Putamen (tissue), 1 donor: ENCODE measurements around the gene FUT8.

Source experiments
- DNase-seq: peaks from one replicate; pipeline ENCODE4 v3.0.0-alpha.2; 2016; ENCODE audit warnings: low spot score

The FUT8 gene

DNA sequence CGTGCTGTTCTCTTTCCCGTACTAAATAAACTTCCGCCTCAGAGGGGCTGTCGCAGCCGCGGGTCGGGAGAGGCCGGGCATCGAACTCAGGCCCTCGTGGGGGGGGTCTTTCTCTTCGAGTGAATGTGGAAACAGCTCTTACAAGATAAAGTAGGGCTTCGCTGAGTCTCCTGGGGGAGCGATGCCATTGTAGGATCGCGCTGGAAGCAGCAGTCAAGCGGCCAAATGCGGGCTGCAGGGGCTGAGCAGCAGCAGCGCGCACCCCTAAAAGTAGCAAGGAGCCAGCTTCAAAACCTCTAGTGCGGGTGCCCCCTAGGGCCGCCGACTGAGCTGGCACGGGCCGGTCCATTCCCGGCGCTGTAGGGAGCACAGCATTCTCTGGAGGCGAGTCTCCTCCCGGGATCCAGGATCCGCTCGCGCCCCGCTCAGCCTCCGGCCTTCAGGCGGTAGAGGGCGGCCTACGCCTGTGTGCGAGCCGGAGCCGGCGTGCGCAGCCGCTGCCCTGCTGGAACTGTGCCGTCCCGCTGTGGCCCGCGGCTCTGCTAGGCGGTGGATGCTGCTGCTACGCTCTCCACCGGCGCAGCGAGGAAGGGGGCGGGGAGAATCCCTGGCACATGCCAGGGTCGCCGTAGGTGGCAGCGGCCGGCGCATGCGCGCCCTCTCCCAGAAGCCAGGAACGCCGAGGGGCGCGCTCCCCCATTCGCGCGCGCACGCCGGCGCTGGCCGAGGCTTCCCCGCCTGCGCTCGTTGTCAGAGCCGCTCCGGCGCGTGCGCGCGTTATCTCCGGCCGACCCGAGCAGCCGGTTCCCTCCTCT, at the start of gene FUT8:
Gene FUT8, plus strand, starts transcription at position 699 of the 815 bp plus-strand sequence. CDS start 148,834 bp downstream, outside the sequence.
- DNase-seq, result peak; percentile 95

DNA sequence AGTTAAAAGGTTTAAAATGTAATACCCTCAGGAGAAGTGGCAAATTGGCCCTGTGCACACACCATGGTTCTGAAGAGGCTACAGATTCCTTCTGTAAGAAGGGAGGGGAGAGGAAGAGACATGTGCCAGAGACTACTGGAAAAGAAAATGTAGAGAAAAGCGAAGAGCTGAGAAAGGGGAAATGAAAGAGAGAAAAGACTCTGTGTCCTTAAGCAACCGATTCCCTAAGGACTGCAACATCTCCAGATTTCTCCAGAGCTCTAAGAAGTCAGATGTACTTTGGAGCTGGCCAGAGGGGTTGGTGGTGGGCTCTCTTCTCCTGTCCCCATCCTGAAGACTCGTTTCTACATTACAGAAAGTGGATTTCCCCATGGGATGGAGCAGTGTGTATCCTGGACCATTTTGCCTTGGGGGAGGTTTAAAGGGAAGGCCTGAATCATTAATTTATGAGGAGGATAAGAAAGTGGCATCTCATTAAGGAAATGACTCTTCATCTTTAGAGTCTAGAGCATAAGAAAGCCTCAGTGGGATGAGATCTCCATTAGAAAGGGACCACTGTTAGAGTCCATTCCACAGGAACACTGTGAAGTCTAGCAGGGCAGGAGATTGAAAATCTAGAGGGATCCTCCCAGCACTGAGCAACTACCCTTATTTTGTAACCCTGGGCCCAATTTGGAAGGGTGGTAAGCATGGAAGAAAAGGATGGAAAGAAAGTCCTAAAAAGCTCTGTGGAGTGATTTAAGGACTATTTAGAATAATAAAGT, 45.5 kb upstream of the FUT8 start:
- DNase-seq, result no peak

DNA sequence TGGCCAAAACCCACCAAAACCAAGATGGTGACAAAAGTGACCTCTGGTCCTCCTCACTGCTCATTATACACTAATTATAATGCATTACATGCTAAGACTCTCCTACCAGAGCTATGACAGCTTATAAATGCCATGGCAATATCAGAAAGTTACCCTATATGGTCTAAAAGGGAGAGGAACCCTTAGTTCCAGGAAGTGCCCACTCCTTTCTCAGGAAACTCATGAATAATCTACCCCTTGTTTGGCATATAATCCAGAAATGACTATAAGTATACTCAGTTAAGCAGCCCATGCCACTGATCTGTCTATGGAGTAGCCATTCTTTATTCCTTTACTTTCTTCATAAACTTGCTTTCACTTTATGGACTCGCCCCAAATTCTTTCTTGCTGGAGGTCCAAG, 43.0 kb upstream of the FUT8 start:
- no peak for DNase-seq

DNA sequence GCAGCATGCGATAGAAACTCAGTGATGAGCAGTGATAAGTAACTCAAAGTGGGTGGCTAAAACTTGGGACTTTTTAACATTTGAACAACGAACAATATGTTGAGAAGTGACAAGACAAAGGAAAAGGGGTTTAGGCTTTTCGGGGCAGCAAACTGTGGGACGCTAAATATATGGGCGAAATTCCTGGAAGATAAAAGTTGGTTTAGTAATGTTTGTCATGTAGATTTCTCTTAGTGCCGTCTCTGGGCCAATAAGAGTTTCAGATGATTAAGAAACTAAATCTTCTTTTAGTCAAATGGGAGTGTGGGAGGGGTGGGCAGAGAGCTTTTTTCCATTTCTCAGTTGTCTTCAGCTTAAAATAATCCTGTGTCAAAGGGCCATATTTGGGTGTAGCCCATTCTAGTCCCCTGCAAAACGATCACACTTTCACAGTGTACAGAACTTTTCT, 41.7 kb upstream of the FUT8 start:
- no peak for DNase-seq

DNA sequence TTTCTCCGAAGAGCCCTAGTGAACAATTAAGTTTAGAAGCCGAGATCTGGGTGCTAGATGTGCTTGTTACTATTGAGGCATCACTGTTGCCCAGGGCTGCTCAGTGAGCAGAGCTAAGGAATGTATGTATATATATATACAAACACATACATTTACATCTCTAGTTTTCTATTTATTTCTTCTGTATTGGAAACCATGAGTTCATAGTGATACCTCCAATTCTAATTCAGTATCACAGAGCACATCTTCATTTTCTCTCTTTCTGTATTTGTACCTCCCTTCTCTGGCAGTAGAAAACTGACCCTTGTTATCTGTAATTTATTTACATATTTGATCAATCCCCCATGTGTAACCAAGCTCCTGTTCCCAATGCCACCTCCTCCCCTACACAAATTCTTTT, 40.7 kb upstream of the FUT8 start:
- no peak for DNase-seq

DNA sequence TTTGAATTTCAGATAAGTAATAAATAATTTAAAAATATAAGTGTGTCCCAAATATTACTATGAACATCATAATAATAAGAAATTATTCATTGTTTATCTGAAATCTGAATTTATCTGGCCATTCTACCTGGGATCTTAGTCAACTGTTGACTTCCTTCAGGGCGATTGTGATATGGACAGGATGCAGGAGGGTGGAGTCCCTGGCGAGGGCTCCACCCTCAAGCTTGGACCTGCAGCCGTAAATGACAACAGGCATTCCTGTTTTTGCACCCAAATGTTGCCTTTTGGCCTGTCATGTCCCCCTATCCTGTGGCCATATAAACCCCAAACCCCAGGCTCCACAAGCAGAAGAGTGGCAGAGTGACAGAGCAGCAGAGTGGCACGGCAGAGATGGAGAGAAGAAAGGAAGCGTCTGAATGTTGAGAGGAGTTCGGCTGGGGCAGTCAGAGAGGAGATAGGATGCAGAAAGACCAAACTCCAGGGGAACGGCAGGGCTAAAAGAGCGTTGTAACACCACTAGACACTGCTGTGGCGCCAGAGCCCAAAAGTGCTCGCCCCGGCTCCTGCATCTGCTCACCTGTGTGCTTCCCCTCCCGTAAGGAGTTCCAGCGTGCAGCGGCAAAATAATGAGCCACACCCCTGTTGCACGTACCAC, 39.4 kb upstream of the FUT8 start:
- no peak for DNase-seq

DNA sequence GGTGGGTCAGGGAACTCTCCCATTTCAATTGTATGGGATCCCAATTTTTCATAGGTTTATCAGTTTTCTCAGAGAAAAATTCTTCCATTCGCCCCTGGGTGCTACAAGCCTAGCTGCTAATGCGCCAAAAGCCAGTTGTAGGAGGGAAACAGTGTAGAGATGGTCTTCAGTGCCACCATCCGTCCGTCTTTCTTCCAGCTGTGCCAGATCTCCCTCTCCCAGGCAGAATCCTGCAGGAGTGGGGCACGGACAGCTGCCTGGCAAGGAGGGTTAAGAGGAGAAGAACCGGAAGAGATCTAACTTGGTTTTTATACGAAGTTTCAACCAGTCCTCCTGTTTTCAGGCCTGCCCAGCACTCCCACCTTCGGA, 38.9 kb upstream of the FUT8 start:
- DNase-seq, result peak; percentile 85

DNA sequence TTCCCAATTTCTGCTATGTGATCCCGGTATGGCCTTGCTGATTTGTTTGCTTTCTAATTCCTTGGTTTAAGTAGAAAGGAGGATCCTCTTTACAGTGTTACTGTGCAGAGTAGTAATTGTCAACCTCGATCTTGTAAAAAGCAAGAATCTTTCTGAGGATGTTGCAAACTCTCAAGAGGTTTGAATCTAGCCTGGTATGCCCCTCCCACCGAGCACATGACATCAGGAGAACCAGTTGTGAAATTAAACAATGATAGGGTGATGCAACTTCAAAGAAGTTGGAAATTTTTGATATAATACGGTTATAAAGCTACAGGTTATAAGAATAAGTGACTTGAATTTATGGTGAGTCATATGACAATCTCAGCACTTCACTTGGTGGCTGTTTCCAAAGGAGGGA, 35.0 kb upstream of the FUT8 start:
- DNase-seq, result no peak

DNA sequence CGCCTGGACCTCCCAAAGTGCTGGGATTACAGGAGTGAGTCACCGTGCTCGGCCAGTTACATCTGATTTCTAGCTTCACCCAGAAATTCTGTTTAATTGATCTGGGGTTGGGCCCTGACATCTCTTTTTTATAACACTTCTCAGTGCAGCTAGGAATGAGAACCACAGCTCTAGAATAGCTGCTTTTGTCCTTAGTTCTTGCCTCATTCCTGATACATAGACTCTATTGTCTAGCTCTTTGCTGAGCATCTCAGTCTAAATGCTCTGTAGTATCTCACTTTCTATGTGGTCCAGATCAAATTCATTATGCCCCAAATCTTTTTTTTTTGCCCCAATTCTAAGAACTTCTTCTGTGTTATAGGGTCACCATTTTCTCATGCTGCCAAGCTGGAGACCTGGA, 29.9 kb upstream of the FUT8 start:
- peak; percentile 69 for DNase-seq

DNA sequence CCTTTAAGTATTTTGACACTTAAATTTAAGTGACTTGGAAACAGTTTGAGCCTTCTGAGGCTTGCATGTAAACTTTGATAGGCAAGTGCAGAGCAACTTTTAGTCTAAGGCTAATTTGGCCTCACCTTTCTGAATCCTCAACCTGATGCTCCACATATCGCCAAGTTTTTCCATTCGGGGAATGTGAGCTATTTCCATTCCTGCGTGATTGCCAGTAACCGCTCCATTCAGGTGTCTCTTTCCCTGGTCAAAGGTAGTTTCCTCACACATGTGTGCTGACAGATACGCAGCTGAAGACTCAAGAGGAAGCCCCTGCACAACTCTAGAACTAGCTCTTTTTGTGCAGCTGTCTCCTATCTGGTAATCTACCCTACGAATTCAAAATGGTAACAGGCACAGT, 25.4 kb upstream of the FUT8 start:
- no peak for DNase-seq

DNA sequence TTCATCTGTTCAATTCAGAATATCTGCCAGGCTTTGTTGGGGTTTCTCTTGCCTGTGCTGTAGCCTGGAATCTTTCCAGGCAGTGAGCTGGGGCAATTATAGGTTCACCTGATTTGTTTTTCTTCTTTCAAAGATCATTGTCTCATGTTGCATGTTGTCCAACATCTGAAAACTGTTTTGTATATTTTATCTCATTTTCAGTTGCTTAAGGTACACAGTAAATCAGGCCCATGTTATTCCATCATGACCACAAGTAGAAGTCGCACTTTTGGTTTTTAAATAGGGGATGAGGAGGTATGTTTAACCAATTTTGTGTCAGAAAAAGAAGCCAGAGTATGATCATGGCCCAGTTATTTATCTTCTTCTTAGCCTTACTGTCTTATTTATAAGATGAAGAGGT, 24.9 kb upstream of the FUT8 start:
- DNase-seq, result no peak

DNA sequence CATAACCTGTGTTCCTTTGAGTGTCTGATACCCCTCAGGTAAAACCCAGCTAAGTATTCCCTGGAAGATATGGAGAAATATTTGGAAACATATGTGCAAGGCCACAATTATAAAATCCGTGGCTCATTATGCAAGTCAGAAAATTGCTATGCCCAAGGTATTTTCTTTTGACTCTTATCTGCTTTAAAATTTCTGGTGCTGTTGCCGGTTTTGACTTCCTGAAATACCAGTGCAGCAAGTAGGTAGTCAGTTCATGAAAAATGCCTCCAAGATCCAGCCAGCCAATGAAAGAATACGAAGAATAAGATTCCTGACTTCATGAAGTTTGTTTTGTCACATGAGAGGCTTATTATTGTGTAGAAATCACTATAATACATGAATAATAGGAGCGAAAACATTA, 20.2 kb upstream of the FUT8 start:
- no peak for DNase-seq

DNA sequence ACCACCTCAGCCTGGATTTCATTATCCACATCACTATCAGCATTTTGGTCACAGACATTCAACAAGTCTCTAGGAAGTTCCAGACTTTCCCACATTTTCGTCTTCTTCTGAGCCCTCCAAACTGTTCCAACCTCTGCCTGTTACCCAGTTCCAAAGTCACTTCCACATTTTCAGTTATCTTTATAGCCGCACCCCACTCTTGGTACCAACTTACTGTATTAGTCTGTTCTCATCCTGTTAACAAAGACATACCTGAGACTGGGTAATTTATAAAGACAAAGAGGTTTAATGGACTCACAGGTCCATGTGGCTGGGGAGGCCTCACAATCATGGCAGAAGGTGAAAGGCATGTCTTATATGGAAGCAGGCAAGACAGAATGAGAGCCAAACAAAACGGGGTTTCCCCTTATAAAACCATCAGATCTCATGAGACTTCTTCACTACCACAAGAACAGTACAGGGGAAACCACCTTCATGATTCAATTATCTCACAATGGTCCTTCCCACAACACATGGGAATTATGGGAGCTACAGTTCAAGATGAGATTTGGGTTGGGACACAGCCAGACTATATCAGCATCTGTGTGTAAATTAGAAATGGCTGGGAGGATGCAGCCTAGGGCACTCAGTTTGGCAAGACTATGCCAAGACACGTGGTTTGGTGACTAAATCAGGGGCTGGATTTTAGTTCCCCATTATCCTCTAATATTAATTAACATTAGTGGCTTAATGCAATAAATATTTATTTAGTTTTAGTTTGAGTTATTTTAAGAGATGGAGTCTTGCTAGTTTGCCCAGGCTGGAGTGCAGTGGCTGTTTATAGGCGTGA, 16.2 kb upstream of the FUT8 start:
- DNase-seq, result no peak

DNA sequence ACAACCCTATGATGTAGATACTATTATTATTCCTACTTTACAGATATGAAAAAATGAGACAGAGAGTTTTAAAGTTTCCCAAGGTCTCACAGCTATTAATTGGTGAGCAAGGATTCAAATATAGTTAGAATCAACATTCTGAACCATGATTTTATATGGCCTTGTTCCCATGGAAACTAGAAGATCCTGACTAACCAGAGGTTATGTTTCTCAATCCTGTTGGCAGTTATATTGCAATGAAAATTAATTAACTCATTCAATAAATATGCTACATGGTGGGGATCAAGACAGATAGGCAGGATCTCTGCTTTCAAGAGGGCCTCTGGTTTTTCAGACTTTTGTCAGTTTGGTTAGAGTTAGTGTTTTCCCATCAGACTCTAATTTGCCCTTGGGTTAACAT, 9.3 kb upstream of the FUT8 start:
- no peak for DNase-seq

DNA sequence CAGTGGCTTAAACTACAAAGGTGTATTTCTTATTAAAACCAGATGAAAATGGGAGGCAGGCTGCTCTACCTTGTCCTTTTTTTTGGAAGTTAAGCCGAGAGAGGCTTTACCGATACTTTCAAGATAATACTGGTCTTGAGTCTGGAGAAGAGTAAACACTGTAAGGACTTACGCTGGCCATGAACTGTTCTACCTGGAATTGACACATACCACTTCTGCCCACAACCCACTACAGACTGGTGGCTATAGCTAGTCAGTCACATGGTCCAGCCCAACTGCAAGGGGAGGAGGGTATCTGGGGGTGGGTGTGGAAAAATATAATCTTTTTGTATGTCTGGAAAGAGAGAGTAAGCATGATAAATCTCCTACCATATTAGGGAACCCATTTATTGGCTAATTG, 4.4 kb upstream of the FUT8 start:
- DNase-seq, result no peak

DNA sequence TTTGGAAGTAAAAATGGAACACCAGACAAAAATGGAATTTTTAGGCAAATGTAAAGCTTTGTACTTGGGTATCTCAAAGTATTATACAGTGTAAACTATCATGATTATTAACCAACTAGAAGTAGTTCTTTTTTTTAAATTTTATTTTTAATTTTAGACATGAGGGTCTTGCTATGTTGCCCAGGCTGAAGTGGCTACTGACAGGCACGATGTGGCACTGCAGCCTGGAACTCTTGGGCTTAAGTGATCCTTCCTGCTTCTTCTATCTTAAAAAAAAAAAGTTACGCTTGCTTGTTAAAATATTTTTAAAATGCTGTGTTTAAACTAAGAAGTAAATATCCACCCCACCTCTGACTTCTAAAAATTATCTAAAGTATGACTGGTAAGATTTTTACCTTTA, 1.9 kb upstream of the FUT8 start:
- DNase-seq, result no peak

DNA sequence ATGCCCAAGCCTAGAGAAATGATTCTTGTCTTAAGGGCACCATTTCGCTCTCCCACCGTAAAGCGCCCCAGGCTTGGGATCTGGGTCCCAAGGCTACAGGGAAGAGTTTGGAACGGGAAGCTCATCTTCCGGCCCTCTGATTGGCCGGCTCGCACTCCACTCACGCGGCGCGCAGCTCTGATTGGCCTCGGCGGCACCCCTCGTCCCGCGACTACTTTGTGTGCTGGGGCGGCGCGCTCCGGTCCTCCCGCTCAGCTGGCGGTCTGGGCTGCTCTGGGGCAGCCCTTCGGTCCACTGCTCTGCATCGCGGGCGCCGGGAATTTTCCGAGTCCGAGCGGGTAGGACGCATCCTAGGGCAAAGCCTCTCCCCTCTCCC, 886 bp upstream of the FUT8 start:
- peak; percentile 96 for DNase-seq

DNA sequence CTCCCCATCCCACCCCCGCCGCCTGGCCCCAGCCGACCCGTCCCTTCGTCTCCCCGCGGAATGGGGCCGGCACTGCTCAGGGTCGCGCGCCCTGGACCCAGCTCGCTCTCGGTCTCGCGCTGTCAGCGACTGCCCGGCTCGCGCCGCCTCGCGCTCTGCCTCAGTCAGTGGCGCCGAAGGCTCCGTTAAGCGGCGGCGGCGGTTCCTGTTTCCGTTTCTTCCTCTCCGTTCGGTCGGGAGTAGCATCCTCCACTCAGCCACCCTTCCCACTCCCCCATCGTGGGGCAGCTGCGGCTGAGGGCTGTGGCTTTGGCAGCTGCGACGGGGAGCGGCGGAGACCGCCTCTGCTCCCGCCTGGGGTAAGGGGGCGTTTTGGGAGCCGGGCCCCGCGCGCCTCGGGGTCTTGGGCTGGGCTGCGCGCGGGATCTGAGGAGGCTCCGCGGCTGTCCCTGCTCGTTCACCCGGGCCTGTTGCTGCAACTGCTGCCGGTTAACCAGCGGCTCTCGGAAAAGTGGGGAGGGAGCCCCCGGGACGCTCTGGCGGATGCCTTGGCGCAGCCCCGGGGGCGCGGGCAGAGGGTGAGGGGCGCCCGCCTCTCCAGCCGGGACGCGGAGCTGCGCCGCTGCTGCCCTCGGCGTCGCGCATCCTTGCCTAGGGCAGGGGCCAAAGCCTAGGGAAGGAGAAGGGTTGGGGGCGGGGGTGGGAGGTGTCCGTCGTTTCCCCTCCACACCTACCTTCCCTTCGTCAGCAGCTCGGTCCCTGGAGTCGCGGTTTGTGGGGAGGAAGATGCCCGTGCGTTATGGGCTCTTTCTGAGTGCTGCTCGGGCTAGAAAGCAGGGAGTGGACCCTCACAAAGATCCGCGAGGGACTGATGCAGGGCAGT, 567 bp downstream of the FUT8 start:
- peak; percentile 35 for DNase-seq

DNA sequence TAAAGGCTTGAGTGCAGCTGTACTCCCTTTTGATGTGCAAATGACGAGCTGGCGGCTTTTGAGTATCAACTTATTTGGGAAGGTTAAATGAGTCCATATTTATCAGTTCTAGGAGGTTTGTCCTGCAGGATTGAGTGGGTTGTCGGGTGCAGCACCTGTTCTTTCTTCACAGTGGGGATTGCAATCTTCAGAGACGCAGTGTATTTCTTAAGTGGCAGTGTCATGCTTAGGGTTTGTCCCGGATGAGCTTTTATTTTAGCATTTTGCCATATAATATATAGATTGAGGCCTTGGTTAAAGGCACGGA, 1.2 kb downstream of the FUT8 start:
- DNase-seq, result no peak

DNA sequence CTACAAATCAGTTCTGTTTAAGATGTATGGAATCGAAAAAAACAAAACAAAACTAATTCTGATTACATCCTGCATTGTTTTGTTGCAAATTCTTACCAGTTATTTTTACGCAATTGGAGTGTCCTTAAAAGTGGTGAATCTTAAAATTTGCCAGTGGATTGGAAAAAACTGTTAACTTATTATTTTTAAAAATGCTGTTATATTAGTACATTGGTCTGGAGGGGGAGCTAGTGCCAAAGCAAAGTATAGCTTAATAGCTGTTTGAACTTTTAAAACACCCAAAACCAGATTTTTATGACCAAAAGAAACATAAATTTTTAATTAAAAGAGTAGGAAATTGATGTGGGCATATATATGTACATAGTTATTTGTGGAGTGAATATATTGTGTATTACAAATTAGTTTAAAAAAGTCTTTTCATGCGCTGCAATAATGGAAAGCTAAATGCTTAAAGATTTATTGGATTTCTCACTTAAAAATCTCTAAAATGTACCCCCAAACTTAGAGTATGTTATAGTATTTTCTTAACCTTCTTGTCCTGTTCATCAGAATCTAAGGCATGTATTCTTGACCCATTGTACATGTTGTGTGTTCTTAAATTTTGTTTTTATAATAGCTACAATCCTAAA, 2.5 kb downstream of the FUT8 start:
- DNase-seq, result peak; percentile 34

DNA sequence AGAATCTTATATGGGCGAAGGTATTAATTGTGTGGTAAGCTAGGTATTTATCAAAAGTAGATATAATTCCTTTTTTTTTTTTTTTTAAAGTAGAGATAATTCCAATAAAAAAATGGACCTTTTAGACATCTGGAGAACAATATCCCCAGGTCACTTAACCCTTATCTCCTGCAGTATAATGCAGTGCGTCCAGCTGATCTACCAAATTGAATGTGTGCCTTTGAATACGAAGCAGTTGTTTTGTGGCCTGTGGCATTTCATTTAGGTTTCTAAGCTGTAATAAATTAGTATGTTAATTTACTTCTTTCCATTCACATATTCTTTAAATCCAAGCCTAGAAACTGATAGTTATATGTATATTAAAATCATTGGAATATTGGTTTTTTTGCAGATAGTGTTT, 3.1 kb downstream of the FUT8 start:
- DNase-seq, result no peak
